Measurements from ENCODE around the gene FOXA2.

FOXA2 gene

GRCh38 chr20:22536141-22536828 is 48.1 kb downstream of the FOXA2 start:
- DNase-seq = no peak

DNA sequence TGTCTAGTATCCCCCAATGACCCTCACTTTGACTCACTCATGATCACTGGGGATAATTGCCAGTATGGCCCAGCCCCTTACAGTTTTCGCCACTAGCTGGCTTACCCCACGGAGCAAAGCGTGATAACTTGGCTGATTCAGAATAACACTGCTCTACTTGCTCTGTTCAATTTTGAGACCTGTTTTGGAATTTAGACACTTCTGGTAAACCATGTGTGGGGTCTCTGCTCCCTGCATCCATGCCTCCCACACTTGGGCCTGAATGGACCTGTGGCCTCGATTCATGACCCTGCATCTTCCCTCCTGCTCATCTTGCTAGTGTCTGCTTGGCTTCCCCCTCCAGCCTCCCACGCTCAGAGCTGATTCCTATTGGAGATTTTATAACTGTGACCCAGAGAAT is 48.9 kb downstream of the FOXA2 start:
- no peak for DNase-seq

DNA sequence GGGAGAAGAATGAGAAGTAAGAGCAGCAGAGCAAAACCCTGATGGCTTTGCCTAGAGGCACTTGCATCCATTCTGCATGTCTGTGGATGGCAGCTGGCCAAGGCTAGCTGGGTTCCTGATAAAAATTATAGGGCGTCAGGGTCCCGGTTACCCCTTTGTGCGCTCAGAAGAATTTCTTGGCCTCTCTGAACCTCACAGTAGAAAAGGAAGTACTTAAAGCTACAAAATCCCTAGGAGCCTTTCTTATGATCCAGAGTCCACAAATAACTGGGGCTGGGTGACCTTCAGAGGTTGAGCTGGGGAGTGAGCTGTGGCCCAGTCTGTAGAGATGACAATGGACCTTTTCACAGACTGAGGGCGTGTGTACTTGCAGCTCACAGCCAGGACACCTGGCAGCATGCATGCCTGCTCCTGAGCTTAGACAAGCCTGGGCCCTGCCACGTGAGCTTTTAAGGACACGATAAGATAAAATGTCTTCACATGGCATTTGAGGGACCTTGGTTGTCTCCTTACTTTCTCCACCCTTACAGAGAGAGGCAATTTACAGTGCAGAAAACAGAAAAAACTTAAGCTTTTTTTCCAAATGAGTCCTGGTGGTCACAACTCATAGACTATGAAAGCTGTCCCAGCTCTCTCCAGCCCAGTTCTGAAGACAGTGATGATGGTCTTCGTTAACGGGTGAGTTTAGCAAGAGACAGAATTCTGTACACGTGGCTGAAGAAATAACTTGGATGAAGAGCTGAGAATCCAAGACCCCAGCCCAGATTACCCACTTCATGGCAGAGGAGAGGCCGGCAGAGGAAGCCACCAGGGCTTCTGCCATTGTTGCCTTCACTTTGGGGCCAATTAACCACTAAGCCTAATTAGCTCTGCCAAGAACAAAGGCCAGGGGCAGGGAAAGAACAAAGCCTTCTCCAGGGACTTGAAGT is 50.3 kb downstream of the FOXA2 start:
- DNase-seq = no peak

- no peak for DNase-seq
Measured at GRCh38 chr20:22532598-22532997, 51.8 kb downstream of the FOXA2 start.

GRCh38 chr20:22531756-22532155 is 52.6 kb downstream of the FOXA2 start:
- DNase-seq = no peak

DNA sequence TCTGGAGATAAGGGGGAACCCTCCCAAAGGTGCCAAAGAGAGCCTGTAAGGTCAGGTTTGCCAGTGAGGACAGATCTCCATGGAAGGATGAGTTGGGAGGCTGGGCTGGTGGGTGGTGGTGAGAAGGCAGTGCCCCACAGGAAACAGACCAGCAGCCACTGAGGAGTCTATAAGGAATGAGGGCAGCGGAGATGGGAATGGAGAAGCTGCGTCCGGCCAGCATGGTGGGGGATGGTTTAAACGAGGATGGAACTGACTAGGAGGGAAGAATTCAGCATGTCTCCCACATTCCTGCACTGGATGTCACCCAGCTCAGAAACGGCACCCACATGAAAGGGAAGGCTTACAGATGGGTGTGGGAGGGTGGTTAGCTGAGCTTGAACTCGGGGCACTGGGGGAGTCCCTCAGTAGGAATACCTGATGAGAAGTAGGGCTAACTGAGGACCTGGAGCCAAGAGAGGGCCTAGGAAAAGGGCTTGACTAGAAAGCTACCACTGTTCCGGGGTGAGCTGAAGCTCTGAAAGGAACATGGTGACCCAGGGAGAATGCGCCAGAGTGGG is 53.2 kb downstream of the FOXA2 start:
- DNase-seq = no peak
